Measurements from ENCODE around the gene ZNF792.

DNA sequence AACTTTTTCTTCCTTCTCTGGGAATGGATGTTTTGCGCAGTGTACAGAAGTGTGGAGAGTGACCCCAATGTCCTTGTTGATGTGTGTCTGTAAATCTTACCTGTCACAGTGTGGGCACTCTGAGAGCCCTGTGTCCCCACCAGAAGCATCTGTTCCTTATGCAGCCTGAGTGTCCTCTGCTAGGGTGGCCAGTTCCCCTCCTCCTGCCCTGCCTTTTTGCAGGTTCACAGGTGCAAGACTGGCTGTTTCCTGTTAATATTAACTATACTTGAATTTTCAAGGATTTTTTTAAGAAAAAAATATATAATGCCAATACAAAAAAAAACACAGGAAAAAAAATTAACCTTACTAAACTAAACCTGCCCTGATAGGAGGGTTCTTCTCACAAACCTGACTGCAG lies 24.1 kb upstream of the ZNF792 start:
- TF ChIP-seq EZH2 (IDR thresholded peaks at IDR 0.05) = no peak
- no peak for TF ChIP-seq POLR2AphosphoS5 (IDR thresholded peaks at IDR 0.05; ENCODE audit: borderline replicate concordance, low read depth, low read length)
